ENCODE measurements around the gene TMEM30B.

GRCh38 chr14:61288720-61289119, 7.6 kb upstream of the TMEM30B start:
- TF ChIP-seq POLR2AphosphoS5 (IDR thresholded peaks at IDR 0.05) (no peak), POLR2A (IDR thresholded peaks at IDR 0.05) (no peak)
- TF ChIP-seq, protein P1, sequence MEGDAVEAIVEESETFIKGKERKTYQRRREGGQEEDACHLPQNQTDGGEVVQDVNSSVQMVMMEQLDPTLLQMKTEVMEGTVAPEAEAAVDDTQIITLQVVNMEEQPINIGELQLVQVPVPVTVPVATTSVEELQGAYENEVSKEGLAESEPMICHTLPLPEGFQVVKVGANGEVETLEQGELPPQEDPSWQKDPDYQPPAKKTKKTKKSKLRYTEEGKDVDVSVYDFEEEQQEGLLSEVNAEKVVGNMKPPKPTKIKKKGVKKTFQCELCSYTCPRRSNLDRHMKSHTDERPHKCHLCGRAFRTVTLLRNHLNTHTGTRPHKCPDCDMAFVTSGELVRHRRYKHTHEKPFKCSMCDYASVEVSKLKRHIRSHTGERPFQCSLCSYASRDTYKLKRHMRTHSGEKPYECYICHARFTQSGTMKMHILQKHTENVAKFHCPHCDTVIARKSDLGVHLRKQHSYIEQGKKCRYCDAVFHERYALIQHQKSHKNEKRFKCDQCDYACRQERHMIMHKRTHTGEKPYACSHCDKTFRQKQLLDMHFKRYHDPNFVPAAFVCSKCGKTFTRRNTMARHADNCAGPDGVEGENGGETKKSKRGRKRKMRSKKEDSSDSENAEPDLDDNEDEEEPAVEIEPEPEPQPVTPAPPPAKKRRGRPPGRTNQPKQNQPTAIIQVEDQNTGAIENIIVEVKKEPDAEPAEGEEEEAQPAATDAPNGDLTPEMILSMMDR (IDR thresholded peaks at IDR 0.05): no peak

All from prostate gland (tissue), 2 donors.